NCI-H2171 (cell line): ENCODE results near the gene METRNL.

Source experiments
- DNase-seq: peaks from one replicate; lab custom pipeline; 2025; lab: John Stamatoyannopoulos, UW

METRNL gene

GRCh38 chr17:83080579-83080857 is 1.1 kb downstream of the METRNL start:
- no peak for DNase-seq

GRCh38 chr17:83080858-83081683 is 1.7 kb downstream of the METRNL start:
- no peak for DNase-seq

GRCh38 chr17:83081684-83082201 is 2.3 kb downstream of the METRNL start:
- no peak for DNase-seq

GRCh38 chr17:83082424-83082823 is 3.0 kb downstream of the METRNL start:
- DNase-seq: no peak

- no peak for DNase-seq
Measured at GRCh38 chr17:83082909-83083367, 3.5 kb downstream of the METRNL start.

- no peak for DNase-seq
Measured at GRCh38 chr17:83083368-83084201, 4.2 kb downstream of the METRNL start.

GRCh38 chr17:83084214-83084613 is 4.8 kb downstream of the METRNL start:
- DNase-seq: no peak

GRCh38 chr17:83084621-83085056 is 5.2 kb downstream of the METRNL start:
- DNase-seq: no peak

- DNase-seq: no peak
Measured at GRCh38 chr17:83085103-83085502, 5.7 kb downstream of the METRNL start.

- DNase-seq: no peak
Measured at GRCh38 chr17:83085526-83086198, 6.3 kb downstream of the METRNL start.

- no peak for DNase-seq
Measured at GRCh38 chr17:83086199-83086880, 6.9 kb downstream of the METRNL start.

- DNase-seq: no peak
Measured at GRCh38 chr17:83086907-83087787, 7.7 kb downstream of the METRNL start.

GRCh38 chr17:83087788-83088360 is 8.5 kb downstream of the METRNL start:
- no peak for DNase-seq

GRCh38 chr17:83088451-83088850 is 9.0 kb downstream of the METRNL start:
- no peak for DNase-seq

- DNase-seq: no peak
Measured at GRCh38 chr17:83088909-83089308, 9.5 kb downstream of the METRNL start.

GRCh38 chr17:83089328-83090132 is 10.1 kb downstream of the METRNL start:
- no peak for DNase-seq

GRCh38 chr17:83090444-83091256 is 11.2 kb downstream of the METRNL start:
- no peak for DNase-seq

GRCh38 chr17:83091257-83092141 is 12.1 kb downstream of the METRNL start:
- DNase-seq: no peak
